ENCODE data around the gene PCNX2. TPM values are rescaled to one million over a fixed set of nuclear protein-coding genes. Genes with fewer than 3 reads are reported as not detected.

The PCNX2 gene
- total and polyA plus RNA-seq, 10 of the 15 experiments (the other 5 are each of a cell fraction or from before 2014, with no cell fraction given): 2.1 to 16.4 (median 8.1) TPM

DNA sequence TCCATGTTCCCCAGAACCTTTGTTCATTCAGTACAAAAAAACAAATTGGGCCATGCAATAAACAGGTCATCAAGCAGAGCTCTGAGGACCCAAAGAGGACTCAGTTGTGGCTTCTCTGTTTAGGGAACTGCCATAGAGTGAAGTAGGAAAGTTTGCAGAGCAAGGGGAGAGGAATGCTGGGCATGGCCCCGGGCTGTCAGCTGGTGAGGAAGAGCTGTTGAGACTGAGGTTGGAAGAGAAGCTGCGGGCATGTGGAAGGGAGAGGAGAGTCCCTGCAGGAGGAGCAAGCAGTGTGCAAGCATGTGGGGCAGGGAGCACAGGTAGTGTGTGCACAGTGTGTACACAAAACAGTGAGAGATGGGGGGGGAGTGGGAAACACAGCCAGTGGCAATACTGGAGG, 273.3 kb downstream of the PCNX2 start:
- ChIA-PET RAD21 (ENCODE audit: unreplicated experiment) (no interaction called here), CTCF (no interaction called here), SMC1A (ENCODE audit: uncharacterized antibody, unreplicated experiment) (no interaction called here), POLR2A (no interaction called here)
- Histone ChIP-seq H4K20me1 (ENCODE audit: control insufficient read depth, insufficient read depth) (no peaks in the 10 kb centered on the region), H3K36me3 (ENCODE audit: control insufficient read depth in 2 of 2, insufficient read depth in 2 of 2, low read length in 1 of 2) (no peaks in the 10 kb centered on the region), H3K27me3 (replicated peaks in 1 of 2; ENCODE audit: control insufficient read depth in 2 of 2, insufficient read depth in 2 of 2, low read length in 1 of 2) (no peaks in the 10 kb centered on the region), H3K4me1 (ENCODE audit: control insufficient read depth, insufficient read depth, low read length) (no peaks in the 10 kb centered on the region), H3K27ac (ENCODE audit: control insufficient read depth, insufficient read depth) (no peak overlapping the region), H3K4me3 (no peak overlapping the region), H3K79me2 (ENCODE audit: control insufficient read depth, insufficient read depth, low read length) (no peaks in the 10 kb centered on the region), H3K9me3 (replicated peaks; ENCODE audit: control insufficient read depth, insufficient read depth, low read length) (no peaks in the 10 kb centered on the region), H2AFZ (ENCODE audit: control insufficient read depth, low read depth, low read length) (no peak overlapping the region), H3K4me2 (ENCODE audit: control insufficient read depth, insufficient read depth) (no peak overlapping the region), H3K9ac (ENCODE audit: control insufficient read depth, insufficient read depth, low read length) (no peak overlapping the region)
- FAIRE-seq (no peak), ATAC-seq (no peak), DNase-seq (ENCODE audit: low read depth, low spot score) (no peak)
- in situ Hi-C loops (cut with MboI) (loop anchor here (10.0 kb wide), 1 partner anchor 387 kb away; the partner anchor contains the start of gene SIPA1L2), intact Hi-C loops (cut with micrococcal nuclease; ENCODE audit: unreplicated experiment) (no loop called here)
- 63% methylated on average over 2 of the region's 2 CpGs for WGBS (ENCODE audit: insufficient coverage, insufficient replicate concordance, low lambda C conversion rate, missing lambda C conversion rate)
- TF ChIP-seq, protein P1, sequence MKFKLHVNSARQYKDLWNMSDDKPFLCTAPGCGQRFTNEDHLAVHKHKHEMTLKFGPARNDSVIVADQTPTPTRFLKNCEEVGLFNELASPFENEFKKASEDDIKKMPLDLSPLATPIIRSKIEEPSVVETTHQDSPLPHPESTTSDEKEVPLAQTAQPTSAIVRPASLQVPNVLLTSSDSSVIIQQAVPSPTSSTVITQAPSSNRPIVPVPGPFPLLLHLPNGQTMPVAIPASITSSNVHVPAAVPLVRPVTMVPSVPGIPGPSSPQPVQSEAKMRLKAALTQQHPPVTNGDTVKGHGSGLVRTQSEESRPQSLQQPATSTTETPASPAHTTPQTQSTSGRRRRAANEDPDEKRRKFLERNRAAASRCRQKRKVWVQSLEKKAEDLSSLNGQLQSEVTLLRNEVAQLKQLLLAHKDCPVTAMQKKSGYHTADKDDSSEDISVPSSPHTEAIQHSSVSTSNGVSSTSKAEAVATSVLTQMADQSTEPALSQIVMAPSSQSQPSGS (IDR thresholded peaks at IDR 0.05; ENCODE audit: low read length): no peak
- TF ChIP-seq, protein P2, sequence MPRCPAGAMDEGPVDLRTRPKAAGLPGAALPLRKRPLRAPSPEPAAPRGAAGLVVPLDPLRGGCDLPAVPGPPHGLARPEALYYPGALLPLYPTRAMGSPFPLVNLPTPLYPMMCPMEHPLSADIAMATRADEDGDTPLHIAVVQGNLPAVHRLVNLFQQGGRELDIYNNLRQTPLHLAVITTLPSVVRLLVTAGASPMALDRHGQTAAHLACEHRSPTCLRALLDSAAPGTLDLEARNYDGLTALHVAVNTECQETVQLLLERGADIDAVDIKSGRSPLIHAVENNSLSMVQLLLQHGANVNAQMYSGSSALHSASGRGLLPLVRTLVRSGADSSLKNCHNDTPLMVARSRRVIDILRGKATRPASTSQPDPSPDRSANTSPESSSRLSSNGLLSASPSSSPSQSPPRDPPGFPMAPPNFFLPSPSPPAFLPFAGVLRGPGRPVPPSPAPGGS (IDR thresholded peaks at IDR 0.05; ENCODE audit: borderline replicate concordance, insufficient read depth, low read depth, low read length, poor library complexity, severe bottlenecking): no peak
- no peak for TF ChIP-seq RUNX3 (IDR thresholded peaks at IDR 0.05; ENCODE audit: low read length)
- no peak for TF ChIP-seq NFIC (IDR thresholded peaks at IDR 0.05; ENCODE audit: low read depth, low read length)
- TF ChIP-seq JUND (IDR thresholded peaks at IDR 0.05; ENCODE audit: low read depth, low read length): no peak
- no peak for TF ChIP-seq POU2F2 (IDR thresholded peaks at IDR 0.05; ENCODE audit: borderline replicate concordance, low read depth, low read length)
- no peak for TF ChIP-seq BMI1 (IDR thresholded peaks at IDR 0.05; ENCODE audit: borderline replicate concordance)
- TF ChIP-seq DPF2 (IDR thresholded peaks at IDR 0.05): no peak
- TF ChIP-seq MEF2B (IDR thresholded peaks at IDR 0.05; ENCODE audit: partially characterized antibody, poor library complexity, severe bottlenecking): no peak
- TF ChIP-seq BACH1 (IDR thresholded peaks at IDR 0.05; ENCODE audit: borderline replicate concordance): no peak
- no peak for TF ChIP-seq KLF5 (IDR thresholded peaks at IDR 0.05; ENCODE audit: partially characterized antibody)
- TF ChIP-seq RBBP5 (conservative IDR thresholded peaks at IDR 0.05): no peak
- no TSS peak for BruUV-seq (replicated peaks)

Data from GM12878 (cell line).